K562 (cell line): Measurements from ENCODE around the gene CCDC85A. TPM values are rescaled to one million over a fixed set of nuclear protein-coding genes. Genes with fewer than 3 reads are reported as not detected.

Source experiments
- ATAC-seq: fragments of 200-7000 bp; cut with Tn5 transposase; 3 replicates; pipeline ENCODE4 v1.9.1; 2020; ENCODE audit warnings: moderate library complexity
- BruUV-seq: library from RNA; stranded (reverse); fragments of 400-500 nt; replicated peaks from 2 replicates; lab custom pipeline; 2021; lab: Mats Ljungman, UMichigan
- CTCF ChIA-PET: fragments of 300-600 bp; formaldehyde crosslinking; extraction: SDS; loops from one replicate; lab custom pipeline; 2021; ENCODE audit warnings: low intra/inter-chr PET ratio; lab: Yijun Ruan, JAX
- POLR2A ChIA-PET: fragments of 300-600, 350-650 bp; sonication (Branson Sonifier 250); formaldehyde crosslinking; extraction: SDS; loops from one replicate; lab custom pipeline; 2021; ENCODE audit warnings: antibody characterized with exemption, inconsistent platforms; lab: Yijun Ruan, JAX
- DNase-seq, 4 experiments: peaks; one replicate each; pipeline versions ENCODE4 v3.0.0 to v3.0.0-alpha.2; 2011 to 2018; ENCODE audit warnings: low spot score in 3 of 4, mixed read lengths in 3 of 4; ENCODE audit errors: extremely low read depth in 1 of 4
- FAIRE-seq: peaks from 2 replicates; lab custom pipeline; 2011; peaks lifted over from hg19 to GRCh38; lab: Jason Lieb, UNC
- H2AFZ ChIP-seq: 2 replicates; pipeline ENCODE4 v1.6.0; 2011; ENCODE audit warnings: low read depth, low read length, control low read depth, inconsistent platforms
- H3K27ac ChIP-seq: fragments of 200-600 bp; 3 replicates; pipeline ENCODE4 v1.8.0; 2011; ENCODE audit warnings: low read depth, mild to moderate bottlenecking, control low read depth, inconsistent platforms, low read length, moderate library complexity, mixed read lengths; ENCODE audit errors: extremely low read depth
- H3K27me3 ChIP-seq, 2 experiments: fragments of 300-600 bp in 1 of 2; 2 replicates in 1 of 2; 3 replicates in 1 of 2; pipeline versions ENCODE4 v1.6.0 to v1.8.0; 2011; ENCODE audit warnings: inconsistent platforms in 2 of 2, low read length in 2 of 2, mild to moderate bottlenecking in 1 of 2, mixed read lengths in 1 of 2, moderate library complexity in 1 of 2; ENCODE audit not compliant: control insufficient read depth in 2 of 2, insufficient read depth in 2 of 2
- H3K36me3 ChIP-seq: fragments of 300-600 bp; 3 replicates; pipeline ENCODE4 v1.8.0; 2011; ENCODE audit warnings: mild to moderate bottlenecking, low read length, inconsistent platforms; ENCODE audit not compliant: control insufficient read depth, insufficient read depth
- H3K4me1 ChIP-seq, 2 experiments: fragments of 200-600 bp in 1 of 2; replicated peaks in 1 of 2; 2 replicates in 1 of 2; 3 replicates in 1 of 2; pipeline versions ENCODE4 v1.5.1 to v1.8.0; 2011; ENCODE audit warnings: inconsistent platforms in 2 of 2, low read length in 2 of 2, mild to moderate bottlenecking in 1 of 2, mixed read lengths in 1 of 2, moderate library complexity in 1 of 2; ENCODE audit not compliant: control insufficient read depth in 2 of 2, insufficient read depth in 2 of 2
- H3K4me2 ChIP-seq: 2 replicates; pipeline ENCODE4 v1.6.1; 2011; ENCODE audit warnings: low read length, control low read depth, inconsistent platforms, mixed read lengths; ENCODE audit not compliant: insufficient read depth
- H3K4me3 ChIP-seq: fragments of 200-600 bp; sonication (generic), shearing (Covaris generic); 2 replicates; pipeline ENCODE4 v1.5.1; 2016; ENCODE audit warnings: control low read depth, inconsistent platforms
- H3K79me2 ChIP-seq: fragments of 200-600 bp; 3 replicates; pipeline ENCODE4 v1.8.0; 2011; ENCODE audit warnings: low read length, inconsistent platforms; ENCODE audit not compliant: control insufficient read depth, insufficient read depth
- H3K9ac ChIP-seq, 2 experiments: 2 replicates each; pipeline versions ENCODE4 v1.6.0 to v1.6.1; 2011; ENCODE audit warnings: low read depth in 2 of 2, low read length in 2 of 2, control low read depth in 1 of 2, inconsistent platforms in 1 of 2, mild to moderate bottlenecking in 1 of 2, mixed read lengths in 1 of 2; ENCODE audit not compliant: insufficient read depth in 1 of 2
- H3K9me1 ChIP-seq: one replicate; pipeline ENCODE4 v1.6.0; 2011; ENCODE audit warnings: inconsistent platforms, mild to moderate bottlenecking, low read length, moderate library complexity; ENCODE audit not compliant: control insufficient read depth, insufficient read depth
- H3K9me3 ChIP-seq: replicated peaks from 2 replicates; pipeline ENCODE4 v1.5.1; 2011; ENCODE audit warnings: low read depth, low read length, inconsistent platforms; ENCODE audit not compliant: control insufficient read depth, insufficient read depth
- H4K20me1 ChIP-seq: replicated peaks from 2 replicates; pipeline ENCODE4 v1.6.1; 2011; ENCODE audit warnings: low read length, inconsistent platforms, mixed read lengths; ENCODE audit not compliant: control insufficient read depth, insufficient read depth
- CCAR2 ChIP-seq: fragments of 200-400 bp; formaldehyde crosslinking; IDR thresholded peaks from 2 replicates; pipeline ENCODE4 v1.6.1; 2017; ENCODE audit warnings: mild to moderate bottlenecking, low read depth, low read length
- CCNT2 ChIP-seq: IDR thresholded peaks from 2 replicates; pipeline ENCODE4 v1.6.1; 2011; ENCODE audit warnings: borderline replicate concordance, low read depth, mild to moderate bottlenecking, moderate library complexity, mixed read lengths, low read length; ENCODE audit not compliant: insufficient read length; ENCODE audit errors: extremely low read depth
- HMG20B ChIP-seq: fragments of 250-450 bp; sonication (Bioruptor Pico); IDR thresholded peaks from 2 replicates; pipeline ENCODE4 v1.5.0; 2021; ENCODE audit warnings: mild to moderate bottlenecking
- NCOA6 ChIP-seq: fragments of 450-650 bp; IDR thresholded peaks from 2 replicates; pipeline ENCODE4 v1.6.1; 2017; ENCODE audit warnings: mild to moderate bottlenecking
- PRPF4 ChIP-seq: fragments of 200-400 bp; formaldehyde crosslinking; IDR thresholded peaks from one replicate; pipeline ENCODE4 v1.6.1; 2017; ENCODE audit warnings: low read length, low read depth, mild to moderate bottlenecking; ENCODE audit not compliant: insufficient read depth, poor library complexity, severe bottlenecking
- RCOR1 ChIP-seq, 2 experiments: IDR thresholded peaks; 2 replicates each; pipeline ENCODE4 v1.6.1; 2012; ENCODE audit warnings: low read depth in 2 of 2, low read length in 2 of 2, borderline replicate concordance in 1 of 2, improper control_type of control experiment in 1 of 2
- TAL1 ChIP-seq: fragments of 450-650 bp; IDR thresholded peaks from 2 replicates; pipeline ENCODE4 v1.6.1; 2016; ENCODE audit warnings: mild to moderate bottlenecking
- ZC3H11A ChIP-seq: IDR thresholded peaks from 2 replicates; pipeline ENCODE4 v1.6.1; 2012; ENCODE audit warnings: low read depth, low read length, improper control_type of control experiment
- ZEB2 ChIP-seq: fragments of 450-650 bp; IDR thresholded peaks from 2 replicates; pipeline ENCODE4 v1.6.1; 2016
- ZKSCAN1 ChIP-seq: fragments of 150-350 bp; IDR thresholded peaks from 2 replicates; pipeline ENCODE4 v1.6.1; 2016; ENCODE audit warnings: low read depth, low read length
- ZNF24 ChIP-seq: fragments of 450-650 bp; IDR thresholded peaks from 2 replicates; pipeline ENCODE4 v1.6.1; 2016
- ZNF347 ChIP-seq: fragments of 450-650 bp; formaldehyde crosslinking; IDR thresholded peaks from 2 replicates; pipeline ENCODE4 v1.4.0; 2020; ENCODE audit warnings: low read depth, mild to moderate bottlenecking, moderate library complexity
- ZNF408 ChIP-seq: fragments of 250-450 bp; sonication (Bioruptor Pico); IDR thresholded peaks from 2 replicates; pipeline ENCODE4 v1.4.0; 2020; ENCODE audit warnings: low read depth, mild to moderate bottlenecking, moderate library complexity
- ZNF436 ChIP-seq: fragments of 250-450, 450-650 bp; sonication (Bioruptor Pico); formaldehyde crosslinking; IDR thresholded peaks from 2 replicates; pipeline ENCODE4 v1.7.0; 2020; ENCODE audit warnings: mild to moderate bottlenecking
- ZNF57 ChIP-seq: fragments of 450-650 bp; formaldehyde crosslinking; IDR thresholded peaks from 2 replicates; pipeline ENCODE4 v1.4.0; 2020; ENCODE audit warnings: mild to moderate bottlenecking, moderate library complexity
- WGBS: fragments of 100-300 bp; shearing (Covaris generic); methylation state at CpG from one replicate; pipeline ENCODE4 v1.1.6; 2016; ENCODE audit warnings: low coverage, mixed read lengths; ENCODE audit not compliant: insufficient coverage; ENCODE audit errors: missing lambda C conversion rate; 5-methylcytosine and 5-hydroxymethylcytosine counted together
- in situ Hi-C: fragments of 300-500 bp; cut with MboI; formaldehyde crosslinking; loops from 4 replicates; pipeline ENCODE4 v1.15.0; 2018; ENCODE audit warnings: inconsistent platforms, mixed read lengths
- intact Hi-C: fragments of 100-400 bp; cut with micrococcal nuclease; formaldehyde crosslinking; loops from 2 replicates; pipeline ENCODE4 v1.14.2; 2022
- polyA plus RNA-seq, 8 experiments: library from polyadenylated mRNA; depleted of rRNA in 4 of 8; stranded (reverse) in 5 of 8; unstranded in 3 of 8; fragments of >200 nt; fragmentation: Nextera tagmentation in 2 of 8; fragmentation: Illumina TruSeq in 1 of 8; extraction: Ambion mirVana in 2 of 8; extraction: Trizol in 1 of 8; gene quantifications; 2 replicates each; pipeline versions ENCODE4 v1.2.1 to v1.2.3, GENCODE V29; 2011 to 2014; ENCODE audit warnings: inconsistent platforms in 1 of 8, missing spikeins in 1 of 8
- total RNA-seq, 7 experiments: library from RNA; depleted of rRNA in 6 of 7; stranded (reverse); fragments of >200 nt in 6 of 7; fragmentation: Illumina TruSeq in 2 of 7; extraction: Trizol in 2 of 7; gene quantifications; 2 replicates each; pipeline versions ENCODE4 v1.2.1 to v1.2.3, GENCODE V29; 2011 to 2021; ENCODE audit warnings: low replicate concordance in 1 of 7
- TF ChIP-seq, protein P1 (sequence below), 2 experiments: fragments of 450-650 bp in 1 of 2; sonication (generic) in 1 of 2; formaldehyde crosslinking in 1 of 2; IDR thresholded peaks; 2 replicates each; pipeline versions ENCODE4 v1.7.1 to v1.9.0; 2016 to 2022; ENCODE audit warnings: inconsistent platforms in 1 of 2, mild to moderate bottlenecking in 1 of 2, missing genetic modification reagents in 1 of 2

Gene CCDC85A
- total and polyA plus RNA-seq, 9 of the 15 experiments (the other 6 are each of a cell fraction or from before 2014, with no cell fraction given) = 0.03 to 0.14 (median 0.10) TPM; not detected in 5

DNA sequence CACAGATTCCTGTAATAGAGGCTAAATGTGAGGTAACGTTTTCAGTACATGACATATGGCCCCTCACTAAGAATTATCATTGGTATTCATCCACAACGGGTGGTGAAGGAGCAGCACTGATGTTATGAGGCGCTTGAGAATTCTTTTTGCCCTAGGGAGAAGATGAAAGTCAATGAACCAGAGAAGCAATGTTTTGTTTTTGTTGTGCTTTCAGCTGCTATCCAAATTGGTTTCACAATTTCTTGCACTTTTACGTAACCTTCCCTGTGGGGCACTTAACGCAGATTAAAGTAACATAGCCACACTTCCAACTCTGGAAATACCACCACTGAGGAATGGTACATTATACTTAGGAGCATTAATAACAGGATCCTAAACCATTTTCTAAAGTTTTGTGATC is 13.3 kb upstream of the CCDC85A start:
- Histone ChIP-seq H3K9me3 (no peaks in the 10 kb centered on the region), H3K27me3 (no peaks in the 10 kb centered on the region), H3K4me2 (no peak overlapping the region), H3K36me3 (0 out of 3 replicates have a peak, but pooled peaks cover 2% of the 10 kb centered on the region), H3K4me3 (no peak overlapping the region), H2AFZ (no peak overlapping the region), H3K4me1 (no peaks in the 10 kb centered on the region), H3K9me1 (no peaks in the 10 kb centered on the region), H3K79me2 (no peaks in the 10 kb centered on the region), H3K9ac (no peak overlapping the region), H4K20me1 (no peaks in the 10 kb centered on the region), H3K27ac (no peak overlapping the region)
- no peak for ATAC-seq
- DNase-seq = no peak
- intact Hi-C loops (no loop called here), in situ Hi-C loops (no loop called here)
- POLR2A ChIA-PET = interaction anchor here (0.6 to 1.0 kb wide), 3 partner anchors 14 to 755 kb away, joined by 3 to 4 read pairs (median 3); no protein-coding TSS in a partner anchor
- no TSS peak for BruUV-seq
- 55% methylated on average over 5 of the region's 5 CpGs for WGBS
- CTCF ChIA-PET = no interaction called here
- no peak for FAIRE-seq
- TF ChIP-seq NCOA6 (no peak), ZNF436 (no peak), TAL1 (no peak), HMG20B (CRISPR knock-in tag) (no peak), ZC3H11A (no peak), ZEB2 (no peak), ZNF24 (no peak), CCAR2 (no peak), ZNF57 (no peak), PRPF4 (no peak), RCOR1 (IDR thresholded peaks at IDR 0.05; ENCODE audit: borderline replicate concordance in 1 of 2, low read depth in 2 of 2, low read length in 2 of 2) (no peak), ZNF347 (no peak), ZKSCAN1 (no peak), ZNF408 (CRISPR knock-in tag) (no peak), CCNT2 (no peak)
- TF ChIP-seq, protein P1, sequence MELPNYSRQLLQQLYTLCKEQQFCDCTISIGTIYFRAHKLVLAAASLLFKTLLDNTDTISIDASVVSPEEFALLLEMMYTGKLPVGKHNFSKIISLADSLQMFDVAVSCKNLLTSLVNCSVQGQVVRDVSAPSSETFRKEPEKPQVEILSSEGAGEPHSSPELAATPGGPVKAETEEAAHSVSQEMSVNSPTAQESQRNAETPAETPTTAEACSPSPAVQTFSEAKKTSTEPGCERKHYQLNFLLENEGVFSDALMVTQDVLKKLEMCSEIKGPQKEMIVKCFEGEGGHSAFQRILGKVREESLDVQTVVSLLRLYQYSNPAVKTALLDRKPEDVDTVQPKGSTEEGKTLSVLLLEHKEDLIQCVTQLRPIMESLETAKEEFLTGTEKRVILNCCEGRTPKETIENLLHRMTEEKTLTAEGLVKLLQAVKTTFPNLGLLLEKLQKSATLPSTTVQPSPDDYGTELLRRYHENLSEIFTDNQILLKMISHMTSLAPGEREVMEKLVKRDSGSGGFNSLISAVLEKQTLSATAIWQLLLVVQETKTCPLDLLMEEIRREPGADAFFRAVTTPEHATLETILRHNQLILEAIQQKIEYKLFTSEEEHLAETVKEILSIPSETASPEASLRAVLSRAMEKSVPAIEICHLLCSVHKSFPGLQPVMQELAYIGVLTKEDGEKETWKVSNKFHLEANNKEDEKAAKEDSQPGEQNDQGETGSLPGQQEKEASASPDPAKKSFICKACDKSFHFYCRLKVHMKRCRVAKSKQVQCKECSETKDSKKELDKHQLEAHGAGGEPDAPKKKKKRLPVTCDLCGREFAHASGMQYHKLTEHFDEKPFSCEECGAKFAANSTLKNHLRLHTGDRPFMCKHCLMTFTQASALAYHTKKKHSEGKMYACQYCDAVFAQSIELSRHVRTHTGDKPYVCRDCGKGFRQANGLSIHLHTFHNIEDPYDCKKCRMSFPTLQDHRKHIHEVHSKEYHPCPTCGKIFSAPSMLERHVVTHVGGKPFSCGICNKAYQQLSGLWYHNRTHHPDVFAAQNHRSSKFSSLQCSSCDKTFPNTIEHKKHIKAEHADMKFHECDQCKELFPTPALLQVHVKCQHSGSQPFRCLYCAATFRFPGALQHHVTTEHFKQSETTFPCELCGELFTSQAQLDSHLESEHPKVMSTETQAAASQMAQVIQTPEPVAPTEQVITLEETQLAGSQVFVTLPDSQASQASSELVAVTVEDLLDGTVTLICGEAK (IDR thresholded peaks at IDR 0.05) = no peak
- TF ChIP-seq, protein P1 (CRISPR knock-in tag; IDR thresholded peaks at IDR 0.05) = no peak
